Endothelial cell of umbilical vein (primary cell): ENCODE data around the gene VASN.

Experiments
- EZH2 ChIP-seq: IDR thresholded peaks from 2 replicates; pipeline ENCODE4 v1.6.1; 2012; ENCODE audit warnings: borderline replicate concordance, low read depth, mild to moderate bottlenecking, moderate library complexity, low read length, inconsistent platforms; ENCODE audit not compliant: severe bottlenecking
- POLR2A ChIP-seq: IDR thresholded peaks from 2 replicates; pipeline ENCODE4 v1.6.1; 2012; ENCODE audit warnings: low read depth, mild to moderate bottlenecking, control low read depth, low read length
- POLR2AphosphoS5 ChIP-seq: IDR thresholded peaks from 2 replicates; pipeline ENCODE4 v1.6.1; 2012; ENCODE audit warnings: low read depth, mild to moderate bottlenecking, control low read depth, low read length, moderate library complexity; ENCODE audit not compliant: insufficient read depth
- TF ChIP-seq, protein P1 (sequence below), 2 donors: IDR thresholded peaks; 1 replicate in 1 of 2; 2 replicates in 1 of 2; pipeline ENCODE4 v1.5.1; 2011; ENCODE audit warnings: low read length in 2 of 2, mild to moderate bottlenecking in 2 of 2, moderate library complexity in 2 of 2, control low read depth in 1 of 2, inconsistent platforms in 1 of 2, low read depth in 1 of 2; ENCODE audit not compliant: insufficient read depth in 1 of 2; ENCODE audit errors: extremely low read depth in 1 of 2

DNA sequence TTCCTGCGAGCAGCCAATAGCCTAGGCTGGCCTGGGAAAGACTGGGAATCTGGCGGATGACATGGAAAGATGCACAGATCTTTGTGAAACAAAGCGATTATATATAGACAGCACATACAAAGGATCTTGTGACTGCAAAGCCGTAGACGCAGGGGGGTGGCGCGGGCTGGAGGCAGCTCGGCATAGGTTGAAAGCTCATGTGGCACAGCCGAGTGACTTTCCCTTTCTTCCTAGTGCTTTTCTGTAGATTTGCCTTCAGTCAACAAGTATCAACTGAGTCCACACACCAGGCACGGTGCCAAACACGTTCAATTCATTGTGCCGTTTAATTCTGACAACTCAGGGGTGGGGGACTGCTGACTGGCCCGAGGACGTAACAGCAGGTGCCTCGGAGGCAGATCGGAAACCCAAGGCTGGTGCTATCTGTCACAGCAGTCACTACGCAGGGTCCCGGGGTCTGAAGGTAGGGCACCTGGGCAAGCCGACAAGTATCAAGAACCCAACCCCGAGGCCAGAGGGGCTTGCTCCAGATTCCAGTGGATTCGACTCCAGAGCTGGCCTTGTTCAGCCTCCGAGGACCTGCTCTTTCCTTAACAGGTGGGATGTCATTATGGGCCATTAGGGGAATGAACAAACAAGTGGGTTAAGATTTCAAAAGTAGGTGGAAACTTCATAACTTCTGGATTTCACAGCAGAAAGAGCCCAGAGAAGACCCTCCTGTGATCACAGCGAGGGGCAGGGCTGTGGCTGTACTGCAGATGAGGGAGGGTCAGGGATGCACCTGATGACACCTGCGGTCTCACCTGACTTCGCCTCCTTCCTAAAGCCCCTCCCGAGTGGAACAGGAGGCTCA, 26.4 kb upstream of the VASN start:
- TF ChIP-seq, protein P1, sequence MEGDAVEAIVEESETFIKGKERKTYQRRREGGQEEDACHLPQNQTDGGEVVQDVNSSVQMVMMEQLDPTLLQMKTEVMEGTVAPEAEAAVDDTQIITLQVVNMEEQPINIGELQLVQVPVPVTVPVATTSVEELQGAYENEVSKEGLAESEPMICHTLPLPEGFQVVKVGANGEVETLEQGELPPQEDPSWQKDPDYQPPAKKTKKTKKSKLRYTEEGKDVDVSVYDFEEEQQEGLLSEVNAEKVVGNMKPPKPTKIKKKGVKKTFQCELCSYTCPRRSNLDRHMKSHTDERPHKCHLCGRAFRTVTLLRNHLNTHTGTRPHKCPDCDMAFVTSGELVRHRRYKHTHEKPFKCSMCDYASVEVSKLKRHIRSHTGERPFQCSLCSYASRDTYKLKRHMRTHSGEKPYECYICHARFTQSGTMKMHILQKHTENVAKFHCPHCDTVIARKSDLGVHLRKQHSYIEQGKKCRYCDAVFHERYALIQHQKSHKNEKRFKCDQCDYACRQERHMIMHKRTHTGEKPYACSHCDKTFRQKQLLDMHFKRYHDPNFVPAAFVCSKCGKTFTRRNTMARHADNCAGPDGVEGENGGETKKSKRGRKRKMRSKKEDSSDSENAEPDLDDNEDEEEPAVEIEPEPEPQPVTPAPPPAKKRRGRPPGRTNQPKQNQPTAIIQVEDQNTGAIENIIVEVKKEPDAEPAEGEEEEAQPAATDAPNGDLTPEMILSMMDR (IDR thresholded peaks at IDR 0.05; ENCODE audit: extremely low read depth in 1 of 2, insufficient read depth in 1 of 2, low read depth in 1 of 2, low read length in 2 of 2) = no peak
- TF ChIP-seq POLR2AphosphoS5 = no peak
- no peak for TF ChIP-seq EZH2
- no peak for TF ChIP-seq POLR2A
